Activated CD4-positive, alpha-beta T cell treated with anti-CD3 and anti-CD28 coated beads, Interleukin-2, amount 50 U/mL, for 48 hours (primary cell): ENCODE measurements around the gene GMPR2.

ENCODE experiments used
- DNase-seq, 2 experiments: peaks; one replicate each; pipeline ENCODE4 v3.0.0-alpha.2; 2020

Gene GMPR2

GRCh38 chr14:24270537-24271133 is 37.9 kb downstream of the GMPR2 start:
- no peak for DNase-seq

GRCh38 chr14:24271134-24271833 is 38.6 kb downstream of the GMPR2 start, which contains the start of gene RABGGTA:
RABGGTA (minus strand) TSS chr14:24271597; CDS start chr14:24271115, 482 bp downstream.
- DNase-seq, result peak; percentile 85 to 88

GRCh38 chr14:24271834-24272263 is 39.1 kb downstream of the GMPR2 start:
- no peak for DNase-seq

- no peak for DNase-seq
These were observed 39.7 kb downstream of the GMPR2 start for GRCh38 chr14:24272467-24272866.

GRCh38 chr14:24273422-24273998 is 40.8 kb downstream of the GMPR2 start:
- DNase-seq, result no peak

GRCh38 chr14:24274101-24274543 is 41.4 kb downstream of the GMPR2 start:
- peak; percentile 47 to 53 for DNase-seq

- no peak for DNase-seq
These were observed 44.3 kb downstream of the GMPR2 start for GRCh38 chr14:24277071-24277470.

- DNase-seq, result peak; percentile 20 to 48
These were observed 45.0 kb downstream of the GMPR2 start for GRCh38 chr14:24277606-24278321.

- DNase-seq, result no peak
These were observed 45.7 kb downstream of the GMPR2 start for GRCh38 chr14:24278424-24278823.

GRCh38 chr14:24279301-24280186 is 46.8 kb downstream of the GMPR2 start:
- peak; percentile 61 to 73 for DNase-seq

- no peak for DNase-seq
These were observed 48.2 kb downstream of the GMPR2 start for GRCh38 chr14:24280797-24281460.

- no peak for DNase-seq
These were observed 48.9 kb downstream of the GMPR2 start for GRCh38 chr14:24281636-24282035.

GRCh38 chr14:24282736-24283135 is 50.0 kb downstream of the GMPR2 start:
- no peak for DNase-seq

- no peak for DNase-seq
These were observed 51.2 kb downstream of the GMPR2 start for GRCh38 chr14:24283796-24284460.

- DNase-seq, result no peak
These were observed 51.8 kb downstream of the GMPR2 start for GRCh38 chr14:24284501-24285035.

GRCh38 chr14:24285351-24285750 is 52.6 kb downstream of the GMPR2 start:
- no peak for DNase-seq

- DNase-seq, result no peak
These were observed 54.3 kb downstream of the GMPR2 start for GRCh38 chr14:24286996-24287395.
